GM21723 (cell line): Measurements from ENCODE around the gene KIAA0753.
A peak's percentile ranks its signal among the peaks of the same experiment; 100 is the strongest.

ENCODE experiments used
- ATAC-seq: cut with Tn5 transposase; IDR thresholded peaks from one replicate; pipeline ENCODE4 v1.9.1; 2021; ENCODE audit warnings: mild to moderate bottlenecking, moderate library complexity; ENCODE audit not compliant: unreplicated experiment

KIAA0753 gene

DNA sequence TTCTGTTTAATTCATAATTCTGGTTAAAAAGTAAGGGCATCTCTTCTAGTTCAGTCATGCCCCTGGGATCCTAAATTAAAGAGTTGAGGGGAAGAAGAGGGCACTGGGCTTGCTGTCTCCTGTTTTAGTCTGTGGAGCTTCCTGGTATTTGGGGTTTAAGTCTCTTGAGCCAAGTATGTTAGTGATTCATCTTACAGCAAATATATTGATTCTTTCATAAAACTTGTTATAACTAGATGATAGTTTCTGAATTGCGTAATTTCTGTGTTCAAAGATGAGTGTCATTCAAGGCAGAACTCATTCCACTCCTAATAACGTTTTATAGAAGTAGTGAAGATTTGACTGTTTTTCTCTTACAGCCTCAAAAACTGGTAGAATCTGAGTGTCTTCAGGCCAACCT lies 2.1 kb upstream of the KIAA0753 start:
- no peak for ATAC-seq

DNA sequence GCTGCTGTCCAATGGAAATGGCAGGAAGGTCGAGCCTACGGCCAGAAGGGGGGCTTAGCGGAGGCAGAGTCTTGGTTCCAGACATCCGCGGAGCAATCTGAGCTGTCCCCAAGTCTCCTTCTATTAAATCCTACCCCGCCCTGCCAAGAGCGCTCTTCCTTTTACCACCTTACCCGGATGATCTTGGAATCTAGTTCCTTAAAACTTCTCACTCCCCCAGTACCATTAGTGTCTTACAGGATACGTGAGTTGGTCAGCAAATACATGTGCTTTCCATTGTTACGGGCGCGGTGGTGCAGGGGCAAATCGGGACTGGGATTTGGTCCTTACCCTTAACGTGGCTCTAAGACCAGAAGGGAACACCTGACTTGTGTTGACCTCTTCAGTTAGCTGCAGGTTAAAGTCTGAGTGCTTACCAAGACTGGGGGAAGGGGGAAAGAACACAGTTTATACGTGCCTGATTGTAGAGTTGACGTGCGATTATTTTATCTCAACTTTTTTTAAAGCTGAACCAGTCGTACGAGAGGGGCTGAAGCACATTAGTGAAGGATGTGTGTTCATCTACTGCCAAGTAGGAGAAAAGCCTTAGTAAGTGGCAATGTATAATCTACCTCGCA lies 844 bp upstream of the KIAA0753 start:
- peak; percentile 9 for ATAC-seq

DNA sequence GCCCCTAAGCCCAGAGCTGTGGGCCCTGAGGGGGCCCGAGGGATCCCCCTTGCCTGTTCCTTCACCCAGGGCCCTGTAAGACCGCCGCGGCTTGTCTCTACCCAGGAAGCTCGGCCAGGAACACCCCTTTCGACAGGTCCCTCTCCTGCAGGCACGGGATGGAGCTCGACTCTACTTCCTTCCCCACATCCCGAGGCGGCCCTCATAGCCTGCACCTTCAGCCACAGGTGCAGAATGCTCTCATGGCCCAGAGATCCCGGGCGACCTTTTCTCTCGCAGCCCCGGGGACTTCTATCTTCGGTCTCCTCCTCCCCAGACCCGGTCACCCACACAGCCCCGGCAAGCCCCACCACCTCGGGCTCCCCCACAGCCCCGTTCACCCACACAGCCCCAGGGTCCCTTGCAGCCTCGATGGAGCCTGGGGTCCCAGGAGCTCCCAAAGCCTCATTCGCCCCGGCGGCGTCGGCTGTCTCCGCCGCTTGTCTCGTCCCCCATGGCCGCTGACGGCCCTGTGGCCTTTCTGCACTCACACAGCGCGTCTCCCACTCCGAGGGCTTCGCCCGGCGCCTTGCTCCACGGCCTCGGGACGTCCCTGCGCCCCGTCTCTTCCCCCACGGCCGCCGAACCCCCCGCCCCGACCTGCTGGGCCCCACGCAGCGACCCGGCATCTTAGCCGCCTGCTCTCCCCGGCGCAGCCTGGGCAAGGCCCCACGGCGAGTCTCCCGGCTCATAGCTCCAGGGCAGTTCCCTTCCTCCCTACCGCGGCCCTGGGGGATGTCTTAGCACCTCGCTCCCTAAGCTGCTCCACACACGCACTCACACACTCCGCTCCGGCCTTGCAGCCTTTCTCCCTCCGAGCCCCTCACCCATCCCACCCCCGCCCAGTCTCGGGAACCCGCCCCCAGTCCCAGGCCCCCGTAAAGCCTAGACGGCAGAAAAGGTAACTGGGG lies 650 bp downstream of the KIAA0753 start:
- ATAC-seq = peak; percentile 18

DNA sequence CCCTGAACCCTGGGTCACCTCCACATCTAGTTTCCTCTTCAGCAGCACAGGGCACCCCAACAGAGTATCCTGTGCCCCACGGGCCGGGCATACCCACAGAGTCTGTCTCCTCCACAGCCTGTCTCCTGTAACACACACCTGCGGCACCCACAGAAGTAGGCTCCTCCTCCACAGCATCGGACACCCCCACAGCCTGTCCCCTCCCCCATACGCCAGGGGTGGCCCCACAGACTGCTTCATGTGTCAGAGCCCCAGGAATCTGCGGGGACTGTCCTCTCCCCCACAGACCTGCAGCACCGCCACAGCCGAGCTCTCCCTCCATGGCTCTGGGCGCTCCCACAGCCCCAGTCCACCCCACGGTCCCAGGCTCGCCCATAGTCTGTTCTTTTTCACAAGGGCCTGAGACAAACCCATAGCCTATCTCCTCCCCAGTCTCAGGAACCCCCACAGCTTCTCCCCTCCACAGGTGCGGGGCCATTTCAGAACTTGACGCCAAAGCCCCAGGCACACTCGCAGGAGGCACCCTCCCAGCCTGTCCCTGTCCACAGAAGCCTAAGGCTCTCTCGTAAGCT lies 1.4 kb downstream of the KIAA0753 start:
- ATAC-seq = no peak

DNA sequence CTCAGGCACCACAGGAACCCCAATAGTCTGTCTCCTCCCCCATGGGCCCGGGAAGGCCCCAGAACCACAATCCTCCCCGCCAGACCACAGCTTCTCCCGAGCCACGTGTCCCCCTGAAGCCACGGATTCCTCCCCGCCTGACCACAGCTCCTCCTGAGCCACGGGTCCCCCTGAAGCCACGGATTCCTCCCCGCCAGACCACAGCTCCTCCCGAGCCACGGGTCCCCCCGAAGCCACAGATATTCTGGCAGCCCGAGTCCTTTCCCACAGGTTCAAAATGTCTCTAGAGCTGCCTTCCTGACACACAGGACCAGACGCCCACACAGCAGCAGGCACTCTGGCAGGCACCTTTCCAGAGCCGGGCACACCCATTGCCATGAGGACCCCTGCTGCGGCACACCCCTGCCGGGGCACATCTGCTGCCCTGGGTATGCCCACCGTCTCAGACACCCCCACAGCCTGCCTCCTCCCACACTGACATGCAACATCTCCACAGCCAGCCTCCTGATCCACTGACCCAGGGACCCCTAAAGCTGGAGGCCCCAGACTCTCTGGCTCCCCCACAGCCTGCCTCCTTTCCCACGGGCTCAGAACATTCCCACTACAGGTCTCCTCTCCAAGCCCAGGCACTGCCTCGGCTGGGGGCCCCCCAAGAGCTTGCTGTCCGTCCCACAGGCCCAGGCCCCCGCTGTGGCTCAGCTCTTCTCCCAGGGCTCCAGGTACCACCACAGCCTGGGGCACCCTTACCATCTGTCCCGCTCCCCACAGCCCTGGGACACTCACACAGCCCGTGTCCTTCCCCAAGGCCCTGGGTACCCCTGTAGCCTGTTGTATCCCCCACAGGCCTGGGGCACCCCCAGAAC lies 2.2 kb downstream of the KIAA0753 start:
- ATAC-seq = no peak

DNA sequence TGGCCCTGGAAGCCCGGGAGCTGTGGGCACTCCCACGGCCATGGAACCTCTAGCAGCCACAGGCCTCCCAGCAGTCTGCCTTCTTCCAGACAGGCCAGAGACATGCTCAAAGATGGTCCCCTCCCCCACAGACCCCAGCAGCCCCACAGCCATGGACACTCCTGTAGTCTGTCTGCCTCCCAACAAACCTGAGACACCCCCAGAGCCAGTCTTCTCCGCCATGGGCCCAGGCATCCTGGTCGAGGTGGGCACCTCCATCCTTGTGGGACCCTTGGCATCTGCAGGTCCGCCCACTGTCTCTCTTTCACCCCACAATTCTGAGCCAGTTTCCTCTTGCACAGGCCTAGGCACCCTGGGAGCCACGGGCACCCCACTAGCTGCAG lies 3.1 kb downstream of the KIAA0753 start:
- no peak for ATAC-seq

DNA sequence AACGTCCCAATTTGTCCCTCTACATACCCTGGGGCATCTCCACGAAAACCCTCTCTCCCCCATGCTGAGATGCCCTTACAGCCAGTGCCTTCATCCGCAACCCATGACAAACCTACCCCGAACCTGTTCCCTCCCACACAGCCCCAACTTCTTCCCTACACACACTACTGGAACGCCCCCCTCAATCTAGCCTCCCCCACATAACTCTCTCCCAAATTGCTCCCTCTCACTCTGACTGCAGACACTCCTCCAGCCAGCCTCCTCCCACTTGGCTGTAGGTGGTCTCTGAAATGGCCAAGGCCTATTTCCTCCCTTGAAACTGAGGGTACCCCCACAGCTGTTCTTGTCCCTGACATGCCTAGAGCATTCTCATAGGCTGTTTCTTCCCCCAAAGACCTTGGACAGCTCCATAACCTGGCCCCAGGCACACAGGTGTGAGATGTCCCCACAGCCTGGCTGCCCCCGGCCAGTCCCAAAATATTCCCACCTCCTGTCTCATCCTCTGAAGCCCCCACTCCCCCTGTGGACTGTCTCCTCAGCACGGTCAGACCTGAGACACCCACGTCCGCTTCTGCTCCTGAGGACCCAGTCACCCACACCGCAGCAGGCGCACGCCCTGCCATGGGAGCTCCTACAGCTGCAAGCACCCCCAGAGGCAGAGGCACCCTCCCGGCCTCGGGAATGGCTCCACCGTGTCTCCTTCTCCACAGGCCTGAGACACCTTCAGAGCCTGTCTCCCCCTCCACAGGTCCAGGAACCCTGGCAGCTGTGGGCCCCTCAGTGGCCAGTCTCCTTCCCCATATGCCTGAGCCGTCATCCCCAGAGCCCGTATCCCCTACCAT lies 3.7 kb downstream of the KIAA0753 start:
- no peak for ATAC-seq

DNA sequence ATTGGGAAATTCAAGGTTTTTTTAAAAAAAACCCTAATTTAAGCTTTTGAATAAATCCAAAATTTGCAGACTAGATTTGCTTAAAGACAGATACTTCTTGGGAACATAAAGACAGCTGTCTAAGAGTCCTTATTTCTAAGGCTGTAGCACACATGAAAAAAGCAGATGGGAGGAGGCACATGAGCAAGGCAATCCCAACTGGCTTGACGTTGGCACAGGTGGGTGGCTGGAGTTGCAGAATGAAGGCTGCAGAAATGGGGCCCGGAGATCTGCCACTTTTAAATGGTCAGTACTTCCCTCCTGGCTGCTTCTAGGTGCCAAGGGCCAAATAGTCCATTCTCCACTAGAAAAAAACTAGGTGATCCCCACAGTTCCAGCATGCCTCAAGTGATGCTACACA lies 4.4 kb downstream of the KIAA0753 start:
- no peak for ATAC-seq

DNA sequence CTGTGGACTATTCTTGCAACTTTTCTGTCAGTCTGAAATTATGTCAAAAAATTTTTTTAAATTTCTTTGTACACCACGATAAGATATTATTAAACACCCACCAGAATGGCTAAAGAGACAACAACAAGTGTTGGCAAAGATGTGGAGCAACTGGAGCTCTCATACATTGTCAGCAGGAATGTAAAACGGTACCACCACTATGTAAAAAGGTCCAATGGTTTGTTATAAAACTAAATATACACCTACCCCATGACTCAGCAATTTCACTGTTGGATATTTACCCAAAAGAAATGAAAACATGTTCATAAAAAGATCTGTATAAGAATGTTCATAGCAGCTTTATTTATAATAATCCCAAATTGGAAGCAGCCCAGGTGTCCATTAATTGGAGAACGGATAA lies 7.2 kb downstream of the KIAA0753 start:
- ATAC-seq = no peak

DNA sequence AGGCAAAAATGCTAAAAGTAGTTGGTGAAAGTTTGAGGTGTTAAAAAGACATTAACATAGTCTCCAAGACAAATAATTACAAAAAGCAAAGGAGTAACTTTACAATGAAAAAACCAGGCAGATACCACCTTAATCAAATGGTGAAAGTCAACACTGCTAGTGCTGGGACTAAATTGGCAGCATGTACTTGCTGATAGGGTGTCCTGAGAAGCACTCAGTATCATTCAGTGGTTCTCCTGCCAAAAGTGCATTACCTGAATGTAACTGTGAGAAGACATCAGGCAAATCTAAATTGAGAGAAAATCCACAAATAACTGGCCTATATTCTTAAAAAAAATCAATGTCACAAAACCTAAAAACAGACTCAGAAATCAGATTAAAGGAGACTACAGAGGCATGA lies 8.0 kb downstream of the KIAA0753 start:
- ATAC-seq = no peak

DNA sequence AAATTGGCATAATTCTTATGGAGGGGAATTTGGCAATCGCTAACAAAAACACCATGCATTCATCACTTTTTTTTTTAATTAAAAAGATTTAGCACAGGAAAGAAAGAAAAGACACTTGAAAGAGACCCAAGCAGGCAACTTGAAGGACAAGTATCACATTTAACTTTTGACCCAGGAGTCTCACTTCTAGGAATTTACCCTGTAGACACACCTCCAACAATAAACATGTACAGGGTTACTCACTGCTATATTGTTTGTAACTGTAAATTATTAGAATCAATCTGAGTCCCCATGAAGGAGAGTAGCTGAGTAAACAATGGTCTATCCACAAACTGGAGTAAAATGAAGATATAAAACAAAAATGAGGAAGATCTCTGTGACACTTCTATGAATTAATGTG lies 10.1 kb downstream of the KIAA0753 start:
- no peak for ATAC-seq

DNA sequence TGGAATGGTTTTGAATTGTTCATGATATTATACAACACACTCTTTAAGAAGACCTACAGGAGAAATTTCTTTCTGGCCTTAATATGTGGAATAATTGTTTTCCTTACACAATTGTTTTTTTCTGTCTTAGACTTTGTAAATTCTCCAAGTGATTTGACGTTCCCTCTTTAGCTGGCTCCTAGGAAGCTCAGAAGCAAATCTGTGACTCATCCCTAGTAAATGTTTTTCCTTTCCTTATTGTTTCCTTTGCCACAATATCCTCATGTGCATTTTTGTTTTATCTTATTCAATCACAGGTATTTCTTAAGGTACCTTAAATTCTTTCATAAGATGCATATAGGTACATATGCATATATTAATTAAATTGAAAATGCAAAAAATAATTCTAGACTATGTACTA lies 13.5 kb downstream of the KIAA0753 start:
- no peak for ATAC-seq

DNA sequence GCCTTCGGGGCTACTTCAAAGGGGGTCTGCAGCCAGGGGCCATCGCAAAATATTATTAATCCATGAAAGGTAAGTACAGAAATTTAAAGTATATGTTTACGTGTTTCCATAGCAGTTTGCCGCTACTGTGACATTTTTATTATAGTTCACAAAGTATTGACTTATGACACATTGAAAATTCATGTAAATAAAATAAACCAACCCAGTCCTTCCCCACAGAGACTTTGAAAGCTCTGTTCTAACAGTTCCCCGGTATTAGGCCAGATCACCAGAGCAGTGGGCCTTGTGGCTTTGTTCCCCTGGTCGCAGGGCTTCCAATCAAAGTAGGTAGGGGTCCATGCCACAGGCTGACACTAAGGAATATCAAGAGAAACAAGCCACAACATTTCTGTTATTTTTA lies 13.9 kb downstream of the KIAA0753 start:
- no peak for ATAC-seq

DNA sequence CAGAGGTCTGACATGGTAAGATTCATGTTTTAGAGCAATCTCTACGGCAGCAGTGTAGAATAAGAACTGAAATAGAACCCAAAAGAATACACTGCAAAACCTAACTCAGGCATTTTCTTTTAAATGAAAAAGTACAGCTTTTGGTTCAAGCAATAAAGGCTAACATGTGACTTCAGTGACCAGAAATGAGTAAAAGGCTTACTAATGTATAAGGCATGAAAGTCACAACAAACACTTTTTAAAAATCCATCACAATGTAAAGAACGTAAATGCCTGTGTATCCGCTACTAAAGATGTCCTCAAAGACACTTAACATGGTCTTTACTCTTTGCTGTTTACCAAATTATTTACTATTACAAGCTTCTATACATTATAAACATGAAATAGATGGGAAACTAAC lies 16.6 kb downstream of the KIAA0753 start:
- ATAC-seq = no peak

DNA sequence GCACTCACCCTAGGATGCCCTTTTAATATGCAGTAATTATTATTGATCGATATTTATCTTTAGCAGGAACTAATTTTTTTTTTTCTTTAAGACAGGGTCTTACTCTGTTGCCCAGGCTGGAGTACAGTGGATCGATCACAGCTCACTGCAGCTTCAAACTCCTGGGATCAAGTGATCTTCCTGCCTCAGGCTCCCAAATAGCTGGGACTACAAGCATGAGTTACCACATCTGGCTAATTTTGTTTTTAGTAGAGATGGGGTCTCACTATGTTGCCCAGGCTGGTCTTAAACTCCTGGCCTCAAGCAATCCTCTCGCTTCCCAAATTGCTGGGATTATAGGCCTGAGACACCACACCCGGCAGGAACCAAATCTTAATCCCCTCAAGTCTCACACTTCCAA lies 29.3 kb downstream of the KIAA0753 start:
- ATAC-seq = no peak

DNA sequence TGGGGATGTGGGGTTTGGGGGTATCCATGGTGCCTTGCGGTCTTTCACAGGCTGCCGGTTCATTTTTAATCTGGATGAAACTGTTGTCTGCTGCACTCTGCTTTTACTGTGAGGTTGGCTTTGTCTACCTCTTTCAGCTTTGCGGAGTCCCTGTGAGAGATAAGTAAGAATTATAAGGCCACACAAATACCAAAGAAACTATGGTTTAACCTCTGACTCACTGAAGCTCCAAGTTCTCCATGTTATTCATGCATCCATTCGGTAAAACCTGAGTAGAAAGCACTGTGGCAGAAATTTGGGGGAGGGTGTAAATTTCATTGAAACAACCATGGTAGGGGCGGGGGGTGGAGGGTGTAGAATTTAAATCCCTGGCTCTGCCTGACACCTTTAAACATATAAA lies 30.5 kb downstream of the KIAA0753 start:
- ATAC-seq = no peak

DNA sequence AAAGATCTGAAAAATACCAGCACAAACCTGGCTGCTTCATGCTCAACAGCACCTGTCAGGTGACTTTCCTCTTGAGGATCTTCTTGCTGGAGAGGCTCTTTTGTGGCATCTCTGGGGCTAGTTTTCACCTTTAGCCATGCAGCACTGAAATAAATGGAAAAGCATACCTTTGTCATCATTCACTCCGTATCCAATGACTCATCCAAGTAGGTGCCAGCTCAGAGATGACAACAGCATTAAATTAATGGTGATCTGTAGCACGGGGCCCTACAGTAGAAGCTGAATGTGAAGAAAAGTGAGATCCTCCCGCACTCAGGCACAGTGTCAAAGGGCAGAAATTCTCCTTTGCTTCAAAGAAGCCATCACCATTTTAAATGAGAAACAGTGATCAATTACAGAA lies 32.2 kb downstream of the KIAA0753 start:
- ATAC-seq = no peak

DNA sequence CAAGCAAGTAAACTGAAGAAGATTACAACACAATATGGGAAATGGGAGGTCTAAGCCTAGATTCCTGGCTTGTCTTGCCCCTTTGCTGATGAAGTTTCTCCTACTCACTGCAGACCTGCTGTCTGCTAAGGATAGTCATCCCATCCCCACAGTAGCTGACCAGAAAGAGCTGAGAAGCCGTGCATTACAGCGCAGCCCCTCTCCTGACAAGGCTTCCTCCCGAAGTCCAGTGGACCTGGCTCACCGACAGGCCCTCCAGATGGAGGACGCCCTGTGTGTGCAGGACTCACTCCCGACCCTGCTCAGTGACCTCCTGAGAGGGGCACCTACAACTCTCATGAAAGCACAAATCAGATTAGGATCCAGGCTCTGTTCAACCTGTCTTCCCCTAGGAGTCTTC lies 35.4 kb downstream of the KIAA0753 start:
- ATAC-seq = no peak

DNA sequence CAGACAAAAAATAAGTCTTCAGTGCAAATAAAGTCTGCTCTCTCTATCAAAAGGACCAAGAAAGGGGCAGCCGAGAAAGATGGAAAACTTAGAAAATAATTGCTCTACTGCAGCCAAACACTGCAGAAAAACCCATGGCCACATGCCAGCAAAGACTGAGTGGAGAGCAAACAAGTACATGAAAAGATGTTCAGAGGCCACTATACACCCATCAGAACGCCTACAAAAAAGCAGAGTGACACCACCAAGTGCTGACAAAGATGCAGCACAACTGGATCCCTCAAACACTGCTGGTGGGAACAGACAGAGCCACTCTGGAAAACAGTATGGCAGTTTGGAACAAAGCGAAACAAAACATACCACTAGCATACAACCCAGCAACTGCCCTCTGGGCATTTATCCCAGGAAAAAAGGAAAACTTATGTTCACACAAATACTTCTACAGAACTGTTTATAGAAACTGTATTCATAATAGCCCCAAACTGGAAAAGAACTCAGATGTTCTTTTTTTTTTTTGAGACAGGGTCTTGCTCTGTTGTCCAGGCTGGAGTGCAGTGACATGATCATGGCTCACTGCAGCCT lies 36.7 kb downstream of the KIAA0753 start:
- ATAC-seq = no peak

DNA sequence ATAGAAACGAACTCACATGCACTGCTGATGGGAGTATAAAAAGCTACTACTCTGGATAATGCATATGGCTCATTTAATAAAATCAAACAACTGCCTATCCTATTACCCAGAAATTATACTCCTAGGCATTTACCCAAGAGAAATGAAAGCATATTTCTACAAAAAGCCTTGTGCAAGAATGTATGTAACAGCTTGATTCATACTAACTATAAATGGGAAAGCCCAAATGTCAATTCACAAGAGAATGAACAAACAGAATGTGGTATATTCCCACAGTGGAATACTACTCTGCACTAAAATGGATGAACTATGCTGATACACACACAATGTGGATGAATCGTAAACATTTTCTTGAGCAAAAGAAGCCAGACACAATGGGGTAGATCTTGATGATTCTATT lies 38.4 kb downstream of the KIAA0753 start:
- no peak for ATAC-seq
